Measurements from ENCODE around the gene TSGA10IP. TPM values are rescaled to one million over a fixed set of nuclear protein-coding genes. Genes with fewer than 3 reads are reported as not detected.

The TSGA10IP gene
- total RNA-seq, 1 donor from 2014 or later, result not detected

GRCh38 chr11:65931773-65932557, 13.3 kb upstream of the TSGA10IP start:
- Histone ChIP-seq H3K4me3 (ENCODE audit: insufficient read depth, low read depth, low read length) (no peak overlapping the region), H3K27ac (ENCODE audit: low read depth, low read length) (no peak overlapping the region), H3K4me1 (ENCODE audit: insufficient read depth, low read length) (peaks cover 7% of the 10 kb centered on the region), H4K20me1 (ENCODE audit: insufficient read depth, low read length) (no peaks in the 10 kb centered on the region), H3K27me3 (ENCODE audit: insufficient read depth, low read length) (no peaks in the 10 kb centered on the region), H3K9me3 (ENCODE audit: insufficient read depth, low read depth, low read length) (no peaks in the 10 kb centered on the region), H3K9ac (ENCODE audit: low read length) (no peak overlapping the region), H3K79me2 (ENCODE audit: insufficient read depth, low read length) (no peaks in the 10 kb centered on the region), H3K4me2 (ENCODE audit: low read length) (no peak overlapping the region), H3K36me3 (ENCODE audit: insufficient read depth, low read length) (no peaks in the 10 kb centered on the region), H2AFZ (ENCODE audit: low read depth, low read length) (no peak overlapping the region)
- Mint-ChIP-seq H3K36me3 (ENCODE audit: low read depth, unreplicated experiment) (peaks cover 5% of the 10 kb centered on the region), H3K27ac (ENCODE audit: unreplicated experiment) (no peak overlapping the region), H3K4me1 (ENCODE audit: low read depth, unreplicated experiment) (peaks cover 3% of the 10 kb centered on the region), H3K27me3 (ENCODE audit: low read depth, unreplicated experiment) (no peaks in the 10 kb centered on the region), H3K4me3 (ENCODE audit: unreplicated experiment) (no peak overlapping the region), H3K9me3 (ENCODE audit: unreplicated experiment) (peaks cover 3% of the 10 kb centered on the region)
- FAIRE-seq, result no peak
- no peak for DNase-seq (ENCODE audit: low read depth)
- no peak for TF ChIP-seq EZH2 (IDR thresholded peaks at IDR 0.05; ENCODE audit: insufficient read depth, low read length)
- TF ChIP-seq, protein P1, sequence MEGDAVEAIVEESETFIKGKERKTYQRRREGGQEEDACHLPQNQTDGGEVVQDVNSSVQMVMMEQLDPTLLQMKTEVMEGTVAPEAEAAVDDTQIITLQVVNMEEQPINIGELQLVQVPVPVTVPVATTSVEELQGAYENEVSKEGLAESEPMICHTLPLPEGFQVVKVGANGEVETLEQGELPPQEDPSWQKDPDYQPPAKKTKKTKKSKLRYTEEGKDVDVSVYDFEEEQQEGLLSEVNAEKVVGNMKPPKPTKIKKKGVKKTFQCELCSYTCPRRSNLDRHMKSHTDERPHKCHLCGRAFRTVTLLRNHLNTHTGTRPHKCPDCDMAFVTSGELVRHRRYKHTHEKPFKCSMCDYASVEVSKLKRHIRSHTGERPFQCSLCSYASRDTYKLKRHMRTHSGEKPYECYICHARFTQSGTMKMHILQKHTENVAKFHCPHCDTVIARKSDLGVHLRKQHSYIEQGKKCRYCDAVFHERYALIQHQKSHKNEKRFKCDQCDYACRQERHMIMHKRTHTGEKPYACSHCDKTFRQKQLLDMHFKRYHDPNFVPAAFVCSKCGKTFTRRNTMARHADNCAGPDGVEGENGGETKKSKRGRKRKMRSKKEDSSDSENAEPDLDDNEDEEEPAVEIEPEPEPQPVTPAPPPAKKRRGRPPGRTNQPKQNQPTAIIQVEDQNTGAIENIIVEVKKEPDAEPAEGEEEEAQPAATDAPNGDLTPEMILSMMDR (IDR thresholded peaks at IDR 0.05; ENCODE audit: insufficient read depth, low read depth, low read length), result no peak

GRCh38 chr11:65932558-65932919, 12.7 kb upstream of the TSGA10IP start:
- H3K9me3 ChIP-seq (ENCODE audit: insufficient read depth, low read depth, low read length), result no peaks in the 10 kb centered on the region
- no peak overlapping the region for H3K9ac ChIP-seq (ENCODE audit: low read length)
- H3K27ac ChIP-seq (ENCODE audit: low read depth, low read length), result no peak overlapping the region
- H3K9me3 Mint-ChIP-seq (ENCODE audit: unreplicated experiment), result peaks cover 3% of the 10 kb centered on the region
- no peak for DNase-seq (ENCODE audit: low read depth)
- no peak overlapping the region for H3K27ac Mint-ChIP-seq (ENCODE audit: unreplicated experiment)
- H3K36me3 ChIP-seq (ENCODE audit: insufficient read depth, low read length), result no peaks in the 10 kb centered on the region
- H3K4me1 Mint-ChIP-seq (ENCODE audit: low read depth, unreplicated experiment), result peaks cover 3% of the 10 kb centered on the region
- no peaks in the 10 kb centered on the region for H3K79me2 ChIP-seq (ENCODE audit: insufficient read depth, low read length)
- no peaks in the 10 kb centered on the region for H4K20me1 ChIP-seq (ENCODE audit: insufficient read depth, low read length)
- H3K4me2 ChIP-seq (ENCODE audit: low read length), result no peak overlapping the region
- H3K36me3 Mint-ChIP-seq (ENCODE audit: low read depth, unreplicated experiment), result peaks cover 5% of the 10 kb centered on the region
- H2AFZ ChIP-seq (ENCODE audit: low read depth, low read length), result no peak overlapping the region
- no peaks in the 10 kb centered on the region for H3K27me3 Mint-ChIP-seq (ENCODE audit: low read depth, unreplicated experiment)
- TF ChIP-seq, protein P1 (IDR thresholded peaks at IDR 0.05; ENCODE audit: insufficient read depth, low read depth, low read length), result no peak
- no peak for TF ChIP-seq EZH2 (IDR thresholded peaks at IDR 0.05; ENCODE audit: insufficient read depth, low read length)
- H3K4me3 ChIP-seq (ENCODE audit: insufficient read depth, low read depth, low read length), result no peak overlapping the region
- peaks cover 7% of the 10 kb centered on the region for H3K4me1 ChIP-seq (ENCODE audit: insufficient read depth, low read length)
- no peak for FAIRE-seq
- H3K4me3 Mint-ChIP-seq (ENCODE audit: unreplicated experiment), result no peak overlapping the region
- no peaks in the 10 kb centered on the region for H3K27me3 ChIP-seq (ENCODE audit: insufficient read depth, low read length)

DNA sequence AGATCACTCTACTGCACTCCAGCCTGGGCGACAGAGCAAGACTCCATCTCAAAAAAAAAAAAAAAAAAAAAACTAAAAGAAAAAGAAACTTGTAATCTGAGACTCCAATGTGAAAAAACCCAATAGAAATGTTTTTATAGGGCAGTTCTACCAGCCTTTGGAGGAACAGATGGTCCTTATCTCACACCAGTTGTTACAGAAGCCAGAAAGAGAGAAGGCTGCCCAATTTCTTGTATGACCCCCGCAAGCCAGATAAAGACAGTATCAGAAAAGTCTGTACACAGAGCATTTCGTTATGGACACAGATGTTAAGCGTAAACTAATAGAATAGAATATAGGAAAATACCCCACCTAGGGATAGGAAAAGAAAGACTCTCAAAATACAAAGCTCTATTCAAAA, 11.3 kb upstream of the TSGA10IP start:
- Histone ChIP-seq H3K79me2 (ENCODE audit: insufficient read depth, low read length) (no peaks in the 10 kb centered on the region), H3K9ac (ENCODE audit: low read length) (no peak overlapping the region), H3K36me3 (ENCODE audit: insufficient read depth, low read length) (no peaks in the 10 kb centered on the region), H2AFZ (ENCODE audit: low read depth, low read length) (no peak overlapping the region), H3K4me1 (ENCODE audit: insufficient read depth, low read length) (peaks cover 7% of the 10 kb centered on the region), H4K20me1 (ENCODE audit: insufficient read depth, low read length) (no peaks in the 10 kb centered on the region), H3K4me2 (ENCODE audit: low read length) (no peak overlapping the region), H3K4me3 (ENCODE audit: insufficient read depth, low read depth, low read length) (no peak overlapping the region), H3K27ac (ENCODE audit: low read depth, low read length) (no peak overlapping the region), H3K9me3 (ENCODE audit: insufficient read depth, low read depth, low read length) (no peaks in the 10 kb centered on the region), H3K27me3 (ENCODE audit: insufficient read depth, low read length) (no peaks in the 10 kb centered on the region)
- DNase-seq (ENCODE audit: low read depth) (no peak), FAIRE-seq (no peak)
- Mint-ChIP-seq H3K27me3 (ENCODE audit: low read depth, unreplicated experiment) (peaks cover 2% of the 10 kb centered on the region), H3K4me1 (ENCODE audit: low read depth, unreplicated experiment) (no peaks in the 10 kb centered on the region), H3K36me3 (ENCODE audit: low read depth, unreplicated experiment) (peaks cover 2% of the 10 kb centered on the region), H3K9me3 (ENCODE audit: unreplicated experiment) (peaks cover 3% of the 10 kb centered on the region), H3K4me3 (ENCODE audit: unreplicated experiment) (no peak overlapping the region), H3K27ac (ENCODE audit: unreplicated experiment) (no peak overlapping the region)
- TF ChIP-seq EZH2 (IDR thresholded peaks at IDR 0.05; ENCODE audit: insufficient read depth, low read length), result no peak
- TF ChIP-seq, protein P1 (IDR thresholded peaks at IDR 0.05; ENCODE audit: insufficient read depth, low read depth, low read length), result no peak

Measured in astrocyte (in vitro differentiated cells and primary cell).